Natural killer cell (primary cell): ENCODE data around the gene HSFY1. TPM values are rescaled to one million over a fixed set of nuclear protein-coding genes. Genes with fewer than 3 reads are reported as not detected.
"Not testable (repeated sequence)": the region's sequence is repeated elsewhere in the genome, so short reads cannot be mapped to it uniquely, and the experiment has no call there.

Experiments
- ATAC-seq, 3 donors: fragments of 150-1000 bp in 2 of 3; fragments of 200-7000 bp in 1 of 3; cut with Tn5 transposase; 1 replicate in 1 of 3; 2 replicates in 2 of 3; pipeline ENCODE4 v1.10.0; 2021; ENCODE audit warnings: mild to moderate bottlenecking in 2 of 3, moderate library complexity in 2 of 3
- DNase-seq, 2 donors: peaks; one replicate each; pipeline versions ENCODE4 v3.0.0 to v3.0.0-alpha.2; 2013 to 2021; ENCODE audit warnings: mixed read lengths in 1 of 2
- H3K27ac ChIP-seq: one replicate; pipeline ENCODE4 v1.5.1; 2013; ENCODE audit warnings: mild to moderate bottlenecking, low read length
- H3K27me3 ChIP-seq: one replicate; pipeline ENCODE4 v1.6.1; 2013; ENCODE audit warnings: low read length; ENCODE audit not compliant: control insufficient read depth, insufficient read depth
- H3K36me3 ChIP-seq: one replicate; pipeline ENCODE4 v1.6.1; 2013; ENCODE audit warnings: low read length; ENCODE audit not compliant: control insufficient read depth, insufficient read depth
- H3K4me1 ChIP-seq: one replicate; pipeline ENCODE4 v1.6.1; 2013; ENCODE audit warnings: low read length; ENCODE audit not compliant: control insufficient read depth, insufficient read depth
- H3K4me3 ChIP-seq: one replicate; pipeline ENCODE4 v1.5.1; 2013; ENCODE audit warnings: low read length
- H3K9me3 ChIP-seq: one replicate; pipeline ENCODE4 v1.6.1; 2013; ENCODE audit warnings: low read length; ENCODE audit not compliant: control insufficient read depth, insufficient read depth
- H3K27ac Mint-ChIP-seq, 2 donors: one replicate each; pipeline ENCODE4 v1.8.0; 2022; ENCODE audit warnings: mild to moderate bottlenecking in 2 of 2, mixed read lengths in 2 of 2, moderate library complexity in 1 of 2
- H3K27me3 Mint-ChIP-seq, 2 donors: one replicate each; pipeline ENCODE4 v1.8.0; 2022; ENCODE audit warnings: low read depth in 2 of 2, mixed read lengths in 2 of 2
- H3K36me3 Mint-ChIP-seq: one replicate; pipeline ENCODE4 v1.8.0; 2022; ENCODE audit warnings: mixed read lengths
- H3K4me1 Mint-ChIP-seq, 2 donors: one replicate each; pipeline ENCODE4 v1.8.0; 2022; ENCODE audit warnings: mixed read lengths in 2 of 2
- H3K4me3 Mint-ChIP-seq: one replicate; pipeline ENCODE4 v1.8.0; 2022; ENCODE audit warnings: mild to moderate bottlenecking, moderate library complexity, mixed read lengths
- H3K9me3 Mint-ChIP-seq, 2 donors: one replicate each; pipeline ENCODE4 v1.8.0; 2022; ENCODE audit warnings: mixed read lengths in 2 of 2
- WGBS: methylation state at CpG from one replicate; pipeline ENCODE4 v1.1.7; 2013; ENCODE audit warnings: missing lambda C conversion rate; ENCODE audit not compliant: insufficient coverage; 5-methylcytosine and 5-hydroxymethylcytosine counted together
- intact Hi-C: fragments of 100-400 bp; cut with micrococcal nuclease; formaldehyde crosslinking; loops from one replicate; pipeline ENCODE4 v1.14.2; 2022
- total RNA-seq, 4 donors: library from RNA; stranded (reverse); fragments of 120-200 nt in 1 of 4; gene quantifications; one replicate each; pipeline versions ENCODE4 v1.2.3 to v1.2.4, GENCODE V29; 2013 to 2022

The HSFY1 gene, protein sequence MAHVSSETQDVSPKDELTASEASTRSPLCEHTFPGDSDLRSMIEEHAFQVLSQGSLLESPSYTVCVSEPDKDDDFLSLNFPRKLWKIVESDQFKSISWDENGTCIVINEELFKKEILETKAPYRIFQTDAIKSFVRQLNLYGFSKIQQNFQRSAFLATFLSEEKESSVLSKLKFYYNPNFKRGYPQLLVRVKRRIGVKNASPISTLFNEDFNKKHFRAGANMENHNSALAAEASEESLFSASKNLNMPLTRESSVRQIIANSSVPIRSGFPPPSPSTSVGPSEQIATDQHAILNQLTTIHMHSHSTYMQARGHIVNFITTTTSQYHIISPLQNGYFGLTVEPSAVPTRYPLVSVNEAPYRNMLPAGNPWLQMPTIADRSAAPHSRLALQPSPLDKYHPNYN
- not detected for total RNA-seq
- total RNA-seq (2013) = not detected

DNA sequence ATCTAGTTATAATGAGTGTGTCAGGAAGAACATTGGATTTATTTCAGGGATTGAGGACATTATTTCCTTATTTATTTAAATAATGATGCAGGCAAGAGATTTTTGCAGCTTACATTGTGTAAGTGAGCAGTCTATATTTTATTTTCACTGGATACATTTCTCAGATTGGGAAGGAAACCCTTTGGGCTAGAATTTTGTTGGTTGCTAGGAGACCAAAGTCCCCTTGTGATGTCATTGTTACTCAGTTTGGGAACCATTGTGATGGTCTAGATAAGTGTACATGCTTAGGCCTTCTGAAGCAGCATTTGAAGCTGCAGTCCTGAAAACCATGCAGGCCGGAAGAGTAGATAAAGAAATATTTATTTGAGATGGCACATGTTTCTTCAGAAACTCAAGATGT is at the start of gene HSFY1:
TSS of gene HSFY1 (plus strand) at position 301 of the 400 bp plus-strand sequence. CDS start at position 369, 68 bp downstream.
- H3K9me3 ChIP-seq, H3K27ac Mint-ChIP-seq, DNase-seq, H3K27ac ChIP-seq, H3K27me3 ChIP-seq, H3K4me1 ChIP-seq, ATAC-seq, H3K4me3 Mint-ChIP-seq, H3K36me3 Mint-ChIP-seq, H3K27me3 Mint-ChIP-seq, intact Hi-C loops, H3K4me3 ChIP-seq, H3K9me3 Mint-ChIP-seq, H3K4me1 Mint-ChIP-seq, H3K36me3 ChIP-seq: not testable (repeated sequence)
- WGBS = no CpG with 5 or more reads among the region's 1 CpG

DNA sequence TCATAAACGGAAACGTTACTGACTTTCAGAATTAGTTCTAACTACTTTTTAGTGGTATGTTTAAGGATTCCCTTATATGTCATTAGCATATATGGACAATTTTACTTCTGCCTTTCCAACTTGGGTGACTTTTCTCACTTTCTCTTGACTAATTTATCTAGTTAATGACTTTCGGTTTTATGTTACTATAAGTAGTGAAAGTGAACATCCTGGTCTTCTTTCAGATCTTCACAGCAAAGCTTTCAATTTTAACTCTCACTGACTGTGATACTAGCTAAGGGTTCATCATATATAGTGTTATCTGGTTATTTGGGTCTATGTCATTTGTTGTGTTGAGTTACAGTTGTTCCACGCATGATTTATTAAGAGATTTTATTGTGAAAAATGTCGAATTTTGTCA is 42.3 kb upstream of the HSFY1 start:
- H3K36me3 Mint-ChIP-seq, H3K27me3 ChIP-seq, H3K4me3 Mint-ChIP-seq, H3K9me3 ChIP-seq, H3K4me1 Mint-ChIP-seq, H3K27ac ChIP-seq, H3K36me3 ChIP-seq, H3K9me3 Mint-ChIP-seq, ATAC-seq, DNase-seq, H3K27me3 Mint-ChIP-seq, H3K27ac Mint-ChIP-seq, H3K4me3 ChIP-seq, H3K4me1 ChIP-seq, intact Hi-C loops: not testable (repeated sequence)
- no CpG with 5 or more reads among the region's 5 CpGs for WGBS

DNA sequence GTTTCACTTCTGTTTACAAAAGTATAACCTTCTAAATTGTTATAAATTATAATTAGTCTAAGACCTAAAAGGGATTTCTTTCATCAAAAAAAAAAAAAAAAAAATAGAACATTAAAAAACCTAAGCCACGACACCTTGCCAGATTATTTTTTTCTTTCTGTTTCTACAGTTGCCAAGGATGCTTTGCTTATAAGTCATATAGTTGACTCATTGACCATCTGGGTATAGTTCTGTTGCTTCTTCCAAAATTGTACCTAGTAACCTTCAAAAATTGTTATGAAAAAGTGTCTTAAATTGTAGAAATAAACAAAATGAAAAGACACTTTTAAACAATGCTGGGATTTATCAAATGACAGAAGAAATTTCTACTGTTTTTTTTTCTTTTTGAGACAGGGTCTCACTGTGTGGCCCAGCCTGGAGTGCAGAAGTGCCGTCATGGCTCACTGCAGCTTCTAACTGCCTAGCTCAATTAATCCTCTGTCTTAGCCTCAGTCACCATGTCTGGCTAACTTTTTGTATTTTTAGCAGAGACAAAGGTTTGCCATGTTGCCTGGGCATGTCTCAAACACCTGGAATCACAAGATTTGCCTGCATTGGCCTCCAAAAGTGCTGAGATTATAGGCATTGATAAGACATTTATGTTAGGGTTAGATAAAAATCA is 15.4 kb upstream of the HSFY1 start:
- ATAC-seq, H3K9me3 ChIP-seq, DNase-seq, H3K27ac ChIP-seq, H3K4me3 Mint-ChIP-seq, H3K36me3 ChIP-seq, H3K4me1 Mint-ChIP-seq, H3K27ac Mint-ChIP-seq, H3K36me3 Mint-ChIP-seq, H3K27me3 Mint-ChIP-seq, H3K4me1 ChIP-seq, H3K4me3 ChIP-seq, intact Hi-C loops, H3K9me3 Mint-ChIP-seq, H3K27me3 ChIP-seq: not testable (repeated sequence)
- WGBS = no CpG with 5 or more reads among the region's 2 CpGs

DNA sequence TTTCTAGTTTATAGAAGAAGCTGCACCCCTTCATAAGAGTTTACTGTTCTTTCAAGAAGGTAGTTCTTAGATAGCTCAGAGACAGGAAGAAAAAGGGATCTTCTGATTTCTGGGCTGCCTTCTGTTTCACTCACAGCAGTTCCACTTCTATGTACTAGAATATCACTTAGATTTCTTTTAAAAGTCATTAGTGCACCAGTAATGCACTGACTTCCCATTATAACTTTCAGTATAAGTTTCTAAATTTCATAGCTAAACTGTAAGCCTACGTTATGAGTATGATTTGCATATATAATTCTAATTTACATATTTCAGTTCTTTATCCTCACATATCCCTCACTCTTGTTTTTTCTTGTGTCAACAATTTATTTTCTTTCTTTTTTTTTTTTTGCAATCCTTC is 7.6 kb upstream of the HSFY1 start:
- H3K9me3 Mint-ChIP-seq, ATAC-seq, H3K27me3 ChIP-seq, intact Hi-C loops, H3K9me3 ChIP-seq, H3K4me3 ChIP-seq, H3K36me3 ChIP-seq, H3K27ac ChIP-seq, H3K27ac Mint-ChIP-seq, H3K4me1 Mint-ChIP-seq, H3K4me1 ChIP-seq, H3K4me3 Mint-ChIP-seq, H3K36me3 Mint-ChIP-seq, H3K27me3 Mint-ChIP-seq, DNase-seq: not testable (repeated sequence)
- WGBS = no CpG with 5 or more reads among the region's 1 CpG

DNA sequence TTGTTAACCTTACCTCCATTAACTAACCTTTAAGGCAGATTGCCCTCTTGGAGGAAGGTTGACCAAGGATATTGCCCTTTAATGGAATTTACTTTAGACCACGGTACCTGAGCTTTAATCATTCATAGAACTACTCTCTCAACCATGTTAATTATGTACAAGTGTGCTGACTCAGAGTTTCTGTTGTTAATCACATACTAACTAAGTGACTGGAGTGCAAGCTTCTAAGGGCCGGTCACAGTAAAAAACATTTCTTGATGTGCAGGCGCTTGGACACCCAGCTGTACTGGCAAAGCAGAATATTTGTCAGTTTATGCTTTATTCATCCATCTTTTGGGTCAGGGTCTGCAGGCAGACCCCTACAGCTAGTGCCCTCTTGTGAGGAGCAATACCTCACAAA is 6.6 kb downstream of the HSFY1 start:
- H3K4me1 ChIP-seq, DNase-seq, H3K36me3 ChIP-seq, intact Hi-C loops, H3K9me3 Mint-ChIP-seq, H3K4me3 Mint-ChIP-seq, H3K4me1 Mint-ChIP-seq, H3K27ac Mint-ChIP-seq, H3K4me3 ChIP-seq, H3K9me3 ChIP-seq, H3K27me3 ChIP-seq, H3K27me3 Mint-ChIP-seq, H3K27ac ChIP-seq, H3K36me3 Mint-ChIP-seq, ATAC-seq: not testable (repeated sequence)
- no CpG with 5 or more reads among the region's 3 CpGs for WGBS

DNA sequence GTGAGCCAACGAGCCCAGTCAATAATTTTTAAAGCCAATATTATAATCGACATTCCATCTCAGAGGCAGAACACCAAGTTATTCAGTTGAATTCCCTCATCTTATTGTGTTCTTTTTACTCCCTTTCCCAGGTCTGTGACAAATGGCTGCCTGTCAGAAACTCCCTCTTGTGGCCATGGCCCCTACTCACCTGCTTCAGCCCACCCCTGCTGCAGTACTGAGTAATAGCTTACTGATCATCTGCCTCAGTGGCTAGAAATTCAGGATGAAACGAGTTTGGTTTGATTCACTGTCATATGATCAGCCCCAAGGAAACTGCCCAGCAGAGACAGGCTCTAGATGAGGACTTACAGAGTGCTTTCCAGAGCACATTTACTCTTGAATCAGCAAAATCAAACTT is 19.4 kb downstream of the HSFY1 start:
- DNase-seq, H3K27ac Mint-ChIP-seq, H3K4me3 Mint-ChIP-seq, H3K9me3 ChIP-seq, H3K27ac ChIP-seq, H3K36me3 ChIP-seq, H3K27me3 Mint-ChIP-seq, H3K9me3 Mint-ChIP-seq, intact Hi-C loops, H3K4me3 ChIP-seq, H3K36me3 Mint-ChIP-seq, H3K27me3 ChIP-seq, ATAC-seq, H3K4me1 ChIP-seq, H3K4me1 Mint-ChIP-seq: not testable (repeated sequence)
- no CpG with 5 or more reads among the region's 3 CpGs for WGBS

Other genes starting within 250 kb of the HSFY1 start
- gene HSFY2, start 227.0 kb downstream of the HSFY1 start, total RNA-seq = not detected